GM19468 (cell line): ENCODE results near the gene BNIP1.

Experiments
- ATAC-seq: cut with Tn5 transposase; IDR thresholded peaks from one replicate; pipeline ENCODE4 v1.9.1; 2021; ENCODE audit warnings: mild to moderate bottlenecking, moderate library complexity, moderate number of reproducible peaks; ENCODE audit not compliant: unreplicated experiment; ENCODE audit errors: extremely low read depth

Gene BNIP1

GRCh38 chr5:173163219-173163618 lies 18.9 kb downstream of the BNIP1 start:
- no peak for ATAC-seq

- ATAC-seq: no peak
Measured at GRCh38 chr5:173165177-173166016, 21.1 kb downstream of the BNIP1 start.

- no peak for ATAC-seq
Measured at GRCh38 chr5:173172166-173172565, 27.8 kb downstream of the BNIP1 start.

GRCh38 chr5:173175523-173175922 lies 31.2 kb downstream of the BNIP1 start:
- no peak for ATAC-seq

GRCh38 chr5:173178369-173178910 lies 34.1 kb downstream of the BNIP1 start:
- ATAC-seq: no peak

- ATAC-seq: no peak
Measured at GRCh38 chr5:173180331-173180730, 36.0 kb downstream of the BNIP1 start.

GRCh38 chr5:173187054-173187743 lies 42.9 kb downstream of the BNIP1 start:
- no peak for ATAC-seq

- ATAC-seq: no peak
Measured at GRCh38 chr5:173188280-173188679, 43.9 kb downstream of the BNIP1 start.

- no peak for ATAC-seq
Measured at GRCh38 chr5:173191015-173191414, 46.7 kb downstream of the BNIP1 start.

GRCh38 chr5:173191561-173191960 lies 47.2 kb downstream of the BNIP1 start:
- no peak for ATAC-seq

GRCh38 chr5:173192561-173192960 lies 48.2 kb downstream of the BNIP1 start:
- ATAC-seq: no peak

GRCh38 chr5:173196133-173196952 lies 52.0 kb downstream of the BNIP1 start:
- no peak for ATAC-seq

- no peak for ATAC-seq
Measured at GRCh38 chr5:173197375-173197891, 53.1 kb downstream of the BNIP1 start.

- no peak for ATAC-seq
Measured at GRCh38 chr5:173198049-173198448, 53.7 kb downstream of the BNIP1 start.

GRCh38 chr5:173200356-173200755 lies 56.0 kb downstream of the BNIP1 start:
- ATAC-seq: no peak

GRCh38 chr5:173201636-173202265 lies 57.4 kb downstream of the BNIP1 start:
- no peak for ATAC-seq

- ATAC-seq: no peak
Measured at GRCh38 chr5:173202266-173202875, 58.0 kb downstream of the BNIP1 start.

- ATAC-seq: no peak
Measured at GRCh38 chr5:173204185-173204979, 60.1 kb downstream of the BNIP1 start.

- ATAC-seq: no peak
Measured at GRCh38 chr5:173205916-173206315, 61.6 kb downstream of the BNIP1 start.
